Esophagus squamous epithelium (tissue), 4 donors: Measurements from ENCODE around the gene PRSS23.

ENCODE experiments used
- CTCF ChIP-seq, 6 experiments: fragments of 450-650 bp in 4 of 6; fragments of 200-600 bp in 2 of 6; sonication (generic) in 2 of 6; IDR thresholded peaks; one replicate each; pipeline ENCODE4 v1.5.1; 2016 to 2019; ENCODE audit warnings: antibody characterized with exemption in 6 of 6, mild to moderate bottlenecking in 4 of 6, moderate library complexity in 4 of 6
- POLR2A ChIP-seq, 4 donors: fragments of 450-650 bp; IDR thresholded peaks; one replicate each; pipeline ENCODE4 v1.6.1; 2017; ENCODE audit warnings: antibody characterized with exemption in 4 of 4, mild to moderate bottlenecking in 4 of 4, moderate library complexity in 3 of 4

- TF ChIP-seq CTCF (IDR thresholded peaks at IDR 0.05) (no peak), POLR2A (IDR thresholded peaks at IDR 0.05) (no peak)
Measured at GRCh38 chr11:86816251-86816726, 15.9 kb downstream of the PRSS23 start.
